Bronchial smooth muscle cell (primary cell): ENCODE measurements around the gene CLIP4. TPM values are rescaled to one million over a fixed set of nuclear protein-coding genes. Genes with fewer than 3 reads are reported as not detected.

ENCODE experiments used
- total RNA-seq: library from RNA; depleted of rRNA; stranded (reverse); fragments of >200 nt; gene quantifications from 2 replicates; pipeline ENCODE4 v1.2.1, GENCODE V29; 2014

The CLIP4 gene
- 50.0 and 61.0 TPM in 2 replicates for total RNA-seq

DNA sequence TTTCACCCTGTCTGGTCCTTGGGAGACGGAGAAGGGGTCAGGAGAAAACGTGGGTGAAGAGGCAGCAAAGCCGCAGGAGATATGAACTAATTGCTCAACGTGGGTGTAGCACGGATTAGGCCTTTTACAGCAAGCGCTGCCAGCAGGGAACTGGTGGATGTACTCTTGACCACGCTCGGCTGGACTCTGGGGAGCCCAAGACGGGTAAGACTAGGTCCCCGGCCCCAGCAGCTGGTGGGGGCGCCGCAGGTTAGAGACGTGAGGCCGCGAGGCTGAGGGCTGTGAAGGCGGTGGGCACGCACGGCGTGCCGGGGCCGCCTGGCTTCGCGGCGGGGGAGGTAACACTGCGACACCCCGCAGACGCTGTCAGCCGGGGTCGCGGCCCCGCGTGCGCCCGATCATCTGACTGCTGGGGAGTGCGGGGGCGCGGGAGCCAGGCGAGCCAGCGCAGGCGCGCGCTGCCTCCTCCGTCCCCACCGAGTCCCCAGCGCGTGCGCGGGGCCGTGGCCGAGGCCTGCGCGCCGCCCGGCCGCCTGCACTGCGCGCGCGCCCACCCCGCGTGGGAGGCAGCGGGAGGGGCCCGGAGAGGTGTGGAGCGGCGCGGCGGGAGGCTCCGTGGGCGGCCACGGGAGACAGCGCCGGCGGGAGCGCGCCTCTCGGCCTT is at the start of gene CLIP4:
CLIP4 (plus strand) TSS at position 470 of the 664 bp plus-strand sequence. CDS start 5,974 bp downstream, outside the sequence.

GRCh38 chr2:29074411-29074810 is 40.8 kb upstream of the CLIP4 start, which contains the start of gene PCARE:
TSS of gene PCARE (minus strand) at chr2:29074523. CDS start at chr2:29074261, 262 bp downstream.

Other genes with a start within 250 kb of the CLIP4 start
- gene TRMT61B, start 245.1 kb upstream of the CLIP4 start, total RNA-seq, result 10.9 and 12.8 TPM in 2 replicates
- gene WDR43, start 220.7 kb upstream of the CLIP4 start, total RNA-seq, result 37.5 and 64.7 TPM in 2 replicates
- gene TOGARAM2, start 134.1 kb upstream of the CLIP4 start, total RNA-seq, result 0.09 and 0.47 TPM in 2 replicates
- gene PCARE, start 40.9 kb upstream of the CLIP4 start, total RNA-seq, result not detected in 2 replicates